Endodermal cell (in vitro differentiated cells): Measurements from ENCODE around the gene TGFBR3. TPM values are rescaled to one million over a fixed set of nuclear protein-coding genes. Genes with fewer than 3 reads are reported as not detected.

Source experiments
- DNase-seq: peaks from one replicate; pipeline ENCODE4 v3.0.0-alpha.2; 2017
- H3K27ac ChIP-seq: 2 replicates; pipeline ENCODE4 v1.5.1; 2013; ENCODE audit warnings: mild to moderate bottlenecking, low read depth, low read length, moderate library complexity
- H3K27me3 ChIP-seq: 2 replicates; pipeline ENCODE4 v1.6.1; 2013; ENCODE audit warnings: mild to moderate bottlenecking, low read length, moderate library complexity; ENCODE audit not compliant: insufficient read depth, control insufficient read depth, poor library complexity, severe bottlenecking
- H3K36me3 ChIP-seq: 2 replicates; pipeline ENCODE4 v1.7.0; 2013; ENCODE audit warnings: mild to moderate bottlenecking, low read length, moderate library complexity; ENCODE audit not compliant: control insufficient read depth, insufficient read depth
- H3K4me1 ChIP-seq: one replicate; pipeline ENCODE4 v1.7.0; 2013; ENCODE audit warnings: low read length; ENCODE audit not compliant: control insufficient read depth, insufficient read depth
- H3K4me3 ChIP-seq: 2 replicates; pipeline ENCODE4 v1.5.1; 2013; ENCODE audit warnings: mild to moderate bottlenecking, low read length, moderate library complexity
- H3K9ac ChIP-seq: 2 replicates; pipeline ENCODE4 v1.6.1; 2013; ENCODE audit warnings: mild to moderate bottlenecking, low read length, moderate library complexity; ENCODE audit not compliant: poor library complexity, severe bottlenecking; ENCODE audit errors: extremely low read depth
- H3K9me3 ChIP-seq: 2 replicates; pipeline ENCODE4 v1.6.1; 2013; ENCODE audit warnings: mild to moderate bottlenecking, low read length, moderate library complexity; ENCODE audit not compliant: control insufficient read depth
- H3K27ac Mint-ChIP-seq: 2 replicates; pipeline ENCODE4 v1.8.0; 2020; ENCODE audit warnings: mixed read lengths
- H3K27me3 Mint-ChIP-seq: 2 replicates; pipeline ENCODE4 v1.8.0; 2021; ENCODE audit warnings: mild to moderate bottlenecking, mixed read lengths; ENCODE audit not compliant: insufficient read depth
- H3K36me3 Mint-ChIP-seq: 2 replicates; pipeline ENCODE4 v1.8.0; 2020; ENCODE audit warnings: low read depth, mixed read lengths
- H3K4me1 Mint-ChIP-seq: 2 replicates; pipeline ENCODE4 v1.8.0; 2020; ENCODE audit warnings: mixed read lengths
- H3K4me3 Mint-ChIP-seq: 2 replicates; pipeline ENCODE4 v1.8.0; 2020; ENCODE audit warnings: mild to moderate bottlenecking, moderate library complexity, mixed read lengths
- H3K9me3 Mint-ChIP-seq: 2 replicates; pipeline ENCODE4 v1.8.0; 2020; ENCODE audit warnings: mild to moderate bottlenecking, mixed read lengths
- WGBS, 2 experiments: methylation state at CpG; one replicate each; pipeline versions ENCODE4 v1.1.5 to v1.1.7; 2013; ENCODE audit warnings: missing lambda C conversion rate in 2 of 2, mixed read lengths in 1 of 2; ENCODE audit not compliant: insufficient coverage in 1 of 2, insufficient read length in 1 of 2; 5-methylcytosine and 5-hydroxymethylcytosine counted together
- long read RNA-seq, 4 experiments: library from polyadenylated mRNA in 2 of 4; library from RNA in 1 of 4; library from capped mRNA in 1 of 4; stranded (forward) in 3 of 4; unstranded in 1 of 4; transcript quantifications; one replicate each; pipeline ENCODE4 v2.0.0, GENCODE V29; 2020 to 2021; ENCODE audit warnings: inconsistent platforms in 1 of 4
- polyA plus RNA-seq, 2 experiments: library from polyadenylated mRNA; stranded (reverse); fragments of 50-300 nt; gene quantifications; one replicate each; pipeline ENCODE4 v1.2.3, GENCODE V29; 2013
- total RNA-seq, 2 donors: library from RNA; stranded (reverse); fragmentation: NEBNext Ultra II Directional in 1 of 2; extraction: Animal tissue kit (Norgen Biotek cat#: 25700) in 1 of 2; gene quantifications; 2 replicates in 1 of 2; 3 replicates in 1 of 2; pipeline ENCODE4 v1.2.1, GENCODE V29; 2021
- TF ChIP-seq, protein P1 (sequence below): fragments of 200-600 bp; sonication (generic); conservative IDR thresholded peaks from 2 replicates; pipeline ENCODE4 v1.5.0; 2021; ENCODE audit warnings: antibody characterized with exemption, mild to moderate bottlenecking

Gene TGFBR3
- total RNA-seq = 1 to 10 TPM; 8.1 to 8.5 TPM
- 6.0 TPM for polyA plus RNA-seq (2013, experiment 1 of 2)
- 6.9 TPM for polyA plus RNA-seq (2013, experiment 2 of 2)
- long read RNA-seq, experiment 1, partial matches to known transcripts = 0 of 3 reads
- long read RNA-seq, experiment 1, other reads (novel, unspliced or antisense) = 2 of 3 reads
- long read RNA-seq, experiment 2, full-length matches to known transcripts = 9 of 16 reads
- long read RNA-seq, experiment 2, partial matches to known transcripts = 2 of 16 reads
- long read RNA-seq, experiment 2, other reads (novel, unspliced or antisense) = 5 of 16 reads
- long read RNA-seq, experiment 3, full-length matches to known transcripts = 8 of 12 reads
- long read RNA-seq, experiment 3, partial matches to known transcripts = 2 of 12 reads
- long read RNA-seq, experiment 3, other reads (novel, unspliced or antisense) = 2 of 12 reads
- long read RNA-seq, experiment 4, partial matches to known transcripts = 1 of 1 reads
- long read RNA-seq, experiment 4, other reads (novel, unspliced or antisense) = 0 of 1 reads

- Histone ChIP-seq H3K27me3 (peaks cover 38% of the 10 kb centered on the region), H3K4me3 (peak within 1 kb of the TSS; percentile 80), H3K27ac (peak within 1 kb of the TSS; percentile 52), H3K4me1 (peaks cover 4% of the 10 kb centered on the region), H3K9ac (peak within 1 kb of the TSS; percentile 20), H3K36me3 (no peaks in the 10 kb centered on the region), H3K9me3 (no peaks in the 10 kb centered on the region)
- peak within 1 kb of the TSS; percentile 79 for H3K27ac Mint-ChIP-seq
- peak; percentile 91 for DNase-seq
- H3K4me1 Mint-ChIP-seq = peaks cover 13% of the 10 kb centered on the region
- H3K4me3 Mint-ChIP-seq = peak within 1 kb of the TSS; percentile 73
- WGBS, 2 experiments = 0 to 1% methylated on average over 26 to 92 of the region's 92 CpGs
- H3K27me3 Mint-ChIP-seq = peaks cover 48% of the 10 kb centered on the region
- no peaks in the 10 kb centered on the region for H3K36me3 Mint-ChIP-seq
- TF ChIP-seq, protein P1, sequence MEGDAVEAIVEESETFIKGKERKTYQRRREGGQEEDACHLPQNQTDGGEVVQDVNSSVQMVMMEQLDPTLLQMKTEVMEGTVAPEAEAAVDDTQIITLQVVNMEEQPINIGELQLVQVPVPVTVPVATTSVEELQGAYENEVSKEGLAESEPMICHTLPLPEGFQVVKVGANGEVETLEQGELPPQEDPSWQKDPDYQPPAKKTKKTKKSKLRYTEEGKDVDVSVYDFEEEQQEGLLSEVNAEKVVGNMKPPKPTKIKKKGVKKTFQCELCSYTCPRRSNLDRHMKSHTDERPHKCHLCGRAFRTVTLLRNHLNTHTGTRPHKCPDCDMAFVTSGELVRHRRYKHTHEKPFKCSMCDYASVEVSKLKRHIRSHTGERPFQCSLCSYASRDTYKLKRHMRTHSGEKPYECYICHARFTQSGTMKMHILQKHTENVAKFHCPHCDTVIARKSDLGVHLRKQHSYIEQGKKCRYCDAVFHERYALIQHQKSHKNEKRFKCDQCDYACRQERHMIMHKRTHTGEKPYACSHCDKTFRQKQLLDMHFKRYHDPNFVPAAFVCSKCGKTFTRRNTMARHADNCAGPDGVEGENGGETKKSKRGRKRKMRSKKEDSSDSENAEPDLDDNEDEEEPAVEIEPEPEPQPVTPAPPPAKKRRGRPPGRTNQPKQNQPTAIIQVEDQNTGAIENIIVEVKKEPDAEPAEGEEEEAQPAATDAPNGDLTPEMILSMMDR = peak; percentile 57
- no peaks in the 10 kb centered on the region for H3K9me3 Mint-ChIP-seq
These were observed at the start of gene TGFBR3 for GRCh38 chr1:91885716-91886506. Gene TGFBR3, minus strand, starts transcription at chr1:91886151. Its CDS starts 24,620 bp downstream, at chr1:91861531.

- H3K36me3 Mint-ChIP-seq = no peaks in the 10 kb centered on the region
These were observed 43.3 kb upstream of the TGFBR3 start for GRCh38 chr1:91929250-91929649.

GRCh38 chr1:91928026-91928425, 42.1 kb upstream of the TGFBR3 start:
- Histone ChIP-seq H3K9me3 (no peaks in the 10 kb centered on the region), H3K27ac (no peak overlapping the region), H3K36me3 (no peaks in the 10 kb centered on the region), H3K4me1 (no peaks in the 10 kb centered on the region), H3K27me3 (no peaks in the 10 kb centered on the region), H3K4me3 (no peak overlapping the region), H3K9ac (no peak overlapping the region)
- WGBS, 2 experiments = 80 to 96% methylated on average over 1 to 2 of the region's 2 CpGs
- H3K27me3 Mint-ChIP-seq = no peaks in the 10 kb centered on the region
- TF ChIP-seq, protein P1 = no peak
- H3K27ac Mint-ChIP-seq = no peak overlapping the region
- no peaks in the 10 kb centered on the region for H3K36me3 Mint-ChIP-seq
- H3K9me3 Mint-ChIP-seq = no peaks in the 10 kb centered on the region
- H3K4me1 Mint-ChIP-seq = peaks cover 8% of the 10 kb centered on the region
- no peak for DNase-seq
- no peak overlapping the region for H3K4me3 Mint-ChIP-seq

More at GRCh38 chr1:91929250-91929649, 43.3 kb upstream of the TGFBR3 start:
- Mint-ChIP-seq H3K4me3 (no peak overlapping the region), H3K4me1 (peaks cover 8% of the 10 kb centered on the region), H3K27me3 (no peaks in the 10 kb centered on the region), H3K9me3 (no peaks in the 10 kb centered on the region), H3K27ac (peak overlapping the region; percentile 56)
- no peak overlapping the region for H3K9ac ChIP-seq
- H3K27ac ChIP-seq = peak overlapping the region; percentile 34
- H3K4me3 ChIP-seq = no peak overlapping the region
- H3K9me3 ChIP-seq = no peaks in the 10 kb centered on the region
- 0 to 62% methylated on average over 1 to 2 of the region's 2 CpGs for WGBS, 2 experiments
- DNase-seq = peak; percentile 73
- TF ChIP-seq, protein P1 = no peak
- no peaks in the 10 kb centered on the region for H3K4me1 ChIP-seq
- no peaks in the 10 kb centered on the region for H3K27me3 ChIP-seq
- no peaks in the 10 kb centered on the region for H3K36me3 ChIP-seq
